ENCODE results near the gene FYCO1. TPM values are rescaled to one million over a fixed set of nuclear protein-coding genes. Genes with fewer than 3 reads are reported as not detected.

FYCO1 gene
- total and polyA plus RNA-seq, 4 experiments from 2014 or later: 0.73 to 43.3 (median 26.6) TPM

- no peak for DNase-seq
- intact Hi-C loops (cut with micrococcal nuclease): no loop called here
- ChIA-PET CTCF (ENCODE audit: partially characterized antibody) (interaction anchor here (1.1 to 2.7 kb wide), 3 partner anchors 14 to 187 kb away, joined by 3 to 16 read pairs (median 4); no protein-coding TSS in a partner anchor), POLR2A (ENCODE audit: partially characterized antibody) (interaction anchor here (0.8 to 1.2 kb wide), 5 partner anchors 11 to 84 kb away, joined by 3 to 5 read pairs (median 3); partner anchors contain the start of gene LZTFL1)
- H3K4me1 Mint-ChIP-seq: peaks cover 8 to 16% (median 13%) of the 10 kb centered on the region in 4 donors
- H3K27ac Mint-ChIP-seq: peak overlapping the region in 4 of 7 donors; percentile 56 to 85 (median 66)
- Histone ChIP-seq H3K4me1 (ENCODE audit: insufficient read depth, low read length) (no peaks in the 10 kb centered on the region), H3K36me3 (ENCODE audit: insufficient read depth, low read length) (no peaks in the 10 kb centered on the region), H3K27ac (ENCODE audit: low read depth, low read length) (no peak overlapping the region), H3K9me3 (ENCODE audit: control insufficient read depth in 1 of 2, low read length in 2 of 2) (no peaks in the 10 kb centered on the region), H3K4me3 (ENCODE audit: low read length in 2 of 2) (no peak overlapping the region), H3K27me3 (ENCODE audit: insufficient read depth, low read length) (no peaks in the 10 kb centered on the region)
- no peaks in the 10 kb centered on the region for H3K9me3 Mint-ChIP-seq
- H3K4me3 Mint-ChIP-seq: no peak overlapping the region
- peaks cover 0 to 3% of the 10 kb centered on the region in 2 donors for H3K27me3 Mint-ChIP-seq
- no peaks in the 10 kb centered on the region for H3K36me3 Mint-ChIP-seq
These were observed 103.5 kb downstream of the FYCO1 start for GRCh38 chr3:45892161-45892560.

GRCh38 chr3:45890405-45890804 is 105.2 kb downstream of the FYCO1 start:
- Mint-ChIP-seq H3K9me3 (no peaks in the 10 kb centered on the region), H3K36me3 (no peaks in the 10 kb centered on the region), H3K27me3 (peaks cover 0 to 3% of the 10 kb centered on the region in 2 donors), H3K4me1 (peaks cover 10 to 22% (median 15%) of the 10 kb centered on the region in 4 donors), H3K27ac (peak overlapping the region in 1 of 7 donors; percentile 9), H3K4me3 (peak overlapping the region in 6 of 8 donors; percentile 39 to 71 (median 48))
- Histone ChIP-seq H3K36me3 (ENCODE audit: insufficient read depth, low read length) (no peaks in the 10 kb centered on the region), H3K4me3 (ENCODE audit: low read length in 2 of 2) (no peak overlapping the region), H3K27me3 (ENCODE audit: insufficient read depth, low read length) (no peaks in the 10 kb centered on the region), H3K27ac (ENCODE audit: low read depth, low read length) (no peak overlapping the region), H3K4me1 (ENCODE audit: insufficient read depth, low read length) (no peaks in the 10 kb centered on the region), H3K9me3 (ENCODE audit: control insufficient read depth in 1 of 2, low read length in 2 of 2) (no peaks in the 10 kb centered on the region)
- POLR2A ChIA-PET (ENCODE audit: partially characterized antibody): interaction anchor here (1.1 kb wide), 1 partner anchor 31 kb away, joined by 5 read pairs; no protein-coding TSS in a partner anchor
- peak in 1 of 5 donors; percentile 24 for DNase-seq
- CTCF ChIA-PET (ENCODE audit: partially characterized antibody): no interaction called here
- intact Hi-C loops (cut with micrococcal nuclease): no loop called here

- Mint-ChIP-seq H3K27me3 (peaks cover 0 to 7% of the 10 kb centered on the region in 2 donors), H3K36me3 (no peaks in the 10 kb centered on the region), H3K4me3 (peak overlapping the region in 2 of 8 donors; percentile 2 to 18), H3K27ac (peak overlapping the region in 1 of 7 donors; percentile 5), H3K4me1 (peaks cover 14 to 28% (median 16%) of the 10 kb centered on the region in 4 donors), H3K9me3 (no peaks in the 10 kb centered on the region)
- no peak overlapping the region for H3K27ac ChIP-seq (ENCODE audit: low read depth, low read length)
- H3K4me1 ChIP-seq (ENCODE audit: insufficient read depth, low read length): no peaks in the 10 kb centered on the region
- no peaks in the 10 kb centered on the region for H3K9me3 ChIP-seq (ENCODE audit: control insufficient read depth in 1 of 2, low read length in 2 of 2)
- H3K27me3 ChIP-seq (ENCODE audit: insufficient read depth, low read length): no peaks in the 10 kb centered on the region
- ChIA-PET CTCF (ENCODE audit: partially characterized antibody) (interaction anchor here (2.3 kb wide), 1 partner anchor 19 kb away, joined by 7 read pairs; no protein-coding TSS in a partner anchor), POLR2A (ENCODE audit: partially characterized antibody) (interaction anchor here (0.6 to 2.6 kb wide), 4 partner anchors 19 to 232 kb away, joined by 3 to 8 read pairs (median 4); no protein-coding TSS in a partner anchor)
- DNase-seq: no peak
- H3K36me3 ChIP-seq (ENCODE audit: insufficient read depth, low read length): no peaks in the 10 kb centered on the region
- intact Hi-C loops (cut with micrococcal nuclease): no loop called here
- H3K4me3 ChIP-seq (ENCODE audit: low read length in 2 of 2): no peak overlapping the region
These were observed 106.3 kb downstream of the FYCO1 start for GRCh38 chr3:45889337-45889736.

GRCh38 chr3:45887759-45888511 is 107.7 kb downstream of the FYCO1 start:
- H3K36me3 ChIP-seq (ENCODE audit: insufficient read depth, low read length): no peaks in the 10 kb centered on the region
- peaks cover 10 to 26% (median 16%) of the 10 kb centered on the region in 4 donors for H3K4me1 Mint-ChIP-seq
- no peak overlapping the region for H3K27ac ChIP-seq (ENCODE audit: low read depth, low read length)
- H3K4me1 ChIP-seq (ENCODE audit: insufficient read depth, low read length): no peaks in the 10 kb centered on the region
- no peaks in the 10 kb centered on the region for H3K36me3 Mint-ChIP-seq
- ChIA-PET POLR2A (ENCODE audit: partially characterized antibody) (interaction anchor here (0.6 to 2.6 kb wide), 8 partner anchors 18 to 47 kb away, joined by 3 to 8 read pairs (median 4); no protein-coding TSS in a partner anchor), CTCF (ENCODE audit: partially characterized antibody) (interaction anchor here (0.8 to 2.3 kb wide), 2 partner anchors 10 to 21 kb away, joined by 3 to 7 read pairs; no protein-coding TSS in a partner anchor)
- H3K9me3 ChIP-seq (ENCODE audit: control insufficient read depth in 1 of 2, low read length in 2 of 2): no peaks in the 10 kb centered on the region
- no peaks in the 10 kb centered on the region for H3K27me3 ChIP-seq (ENCODE audit: insufficient read depth, low read length)
- intact Hi-C loops (cut with micrococcal nuclease): no loop called here
- DNase-seq: no peak
- H3K27me3 Mint-ChIP-seq: peaks cover 2 to 8% of the 10 kb centered on the region in 2 donors
- peak overlapping the region in 7 of 8 donors; percentile 4 to 68 (median 28) for H3K4me3 Mint-ChIP-seq
- H3K27ac Mint-ChIP-seq: peak overlapping the region in 2 of 7 donors; percentile 30 to 42
- H3K4me3 ChIP-seq (ENCODE audit: low read length in 2 of 2): no peak overlapping the region
- no peaks in the 10 kb centered on the region for H3K9me3 Mint-ChIP-seq

GRCh38 chr3:45887285-45887684 is 108.3 kb downstream of the FYCO1 start:
- POLR2A ChIA-PET (ENCODE audit: partially characterized antibody): interaction anchor here (0.6 to 2.6 kb wide), 7 partner anchors 18 to 36 kb away, joined by 3 to 8 read pairs (median 4); no protein-coding TSS in a partner anchor
- H3K4me1 Mint-ChIP-seq: peaks cover 7 to 21% (median 12%) of the 10 kb centered on the region in 4 donors

GRCh38 chr3:45885979-45886705 is 109.5 kb downstream of the FYCO1 start, which contains the start of gene CCR9:
Gene CCR9, plus strand, starts transcription at chr3:45886543. Its CDS starts 8,391 bp downstream, at chr3:45894934.
- H3K27ac ChIP-seq (ENCODE audit: low read depth, low read length): no peak within 1 kb of the TSS
- intact Hi-C loops (cut with micrococcal nuclease): no loop called here
- peak within 1 kb of the TSS in 5 of 7 donors; percentile 41 to 78 (median 65) for H3K27ac Mint-ChIP-seq
- H3K4me1 ChIP-seq (ENCODE audit: insufficient read depth, low read length): peaks cover 11% of the 10 kb centered on the region
- no peak within 1 kb of the TSS for H3K4me3 ChIP-seq (ENCODE audit: low read length in 2 of 2)
- ChIA-PET CTCF (ENCODE audit: partially characterized antibody) (interaction anchor here (1.0 to 1.4 kb wide), 2 partner anchors 21 to 226 kb away, joined by 3 to 4 read pairs; no protein-coding TSS in a partner anchor), POLR2A (ENCODE audit: partially characterized antibody) (interaction anchor here (1.0 to 2.1 kb wide), 7 partner anchors 16 to 44 kb away, joined by 3 to 8 read pairs (median 3); partner anchors contain the start of gene LZTFL1)
- peaks cover 10 to 29% (median 15%) of the 10 kb centered on the region in 4 donors for H3K4me1 Mint-ChIP-seq
- H3K9me3 Mint-ChIP-seq: no peaks in the 10 kb centered on the region
- DNase-seq: peak in 2 of 5 donors; percentile 18 to 31
- H3K27me3 ChIP-seq (ENCODE audit: insufficient read depth, low read length): no peaks in the 10 kb centered on the region
- H3K27me3 Mint-ChIP-seq: peaks cover 2 to 5% of the 10 kb centered on the region in 2 donors
- H3K36me3 ChIP-seq (ENCODE audit: insufficient read depth, low read length): no peaks in the 10 kb centered on the region
- peak within 1 kb of the TSS; percentile 10 to 56 (median 50) for H3K4me3 Mint-ChIP-seq
- H3K9me3 ChIP-seq (ENCODE audit: control insufficient read depth in 1 of 2, low read length in 2 of 2): no peaks in the 10 kb centered on the region
- no peaks in the 10 kb centered on the region for H3K36me3 Mint-ChIP-seq

More at GRCh38 chr3:45887285-45887684, 108.3 kb downstream of the FYCO1 start:
- Histone ChIP-seq H3K4me1 (ENCODE audit: insufficient read depth, low read length) (no peaks in the 10 kb centered on the region), H3K27me3 (ENCODE audit: insufficient read depth, low read length) (no peaks in the 10 kb centered on the region), H3K27ac (ENCODE audit: low read depth, low read length) (no peak overlapping the region), H3K4me3 (ENCODE audit: low read length in 2 of 2) (no peak overlapping the region), H3K9me3 (ENCODE audit: control insufficient read depth in 1 of 2, low read length in 2 of 2) (no peaks in the 10 kb centered on the region), H3K36me3 (ENCODE audit: insufficient read depth, low read length) (no peaks in the 10 kb centered on the region)
- CTCF ChIA-PET (ENCODE audit: partially characterized antibody): interaction anchor here (0.8 to 2.3 kb wide), 3 partner anchors 9 to 228 kb away, joined by 3 to 7 read pairs (median 3); no protein-coding TSS in a partner anchor
- peak overlapping the region in 2 of 7 donors; percentile 0 to 42 for H3K27ac Mint-ChIP-seq
- H3K27me3 Mint-ChIP-seq: peaks cover 2 to 8% of the 10 kb centered on the region in 2 donors
- intact Hi-C loops (cut with micrococcal nuclease): no loop called here
- no peak for DNase-seq
- no peaks in the 10 kb centered on the region for H3K9me3 Mint-ChIP-seq
- no peaks in the 10 kb centered on the region for H3K36me3 Mint-ChIP-seq
- H3K4me3 Mint-ChIP-seq: peak overlapping the region in 7 of 8 donors; percentile 0 to 56 (median 23)
